ENCODE measurements around the gene SLC4A1. TPM values are rescaled to one million over a fixed set of nuclear protein-coding genes. Genes with fewer than 3 reads are reported as not detected.
A peak's percentile ranks its signal among the peaks of the same experiment; 100 is the strongest.

The SLC4A1 gene
- total and polyA plus RNA-seq, 2 experiments from 2014 or later, result not detected

DNA sequence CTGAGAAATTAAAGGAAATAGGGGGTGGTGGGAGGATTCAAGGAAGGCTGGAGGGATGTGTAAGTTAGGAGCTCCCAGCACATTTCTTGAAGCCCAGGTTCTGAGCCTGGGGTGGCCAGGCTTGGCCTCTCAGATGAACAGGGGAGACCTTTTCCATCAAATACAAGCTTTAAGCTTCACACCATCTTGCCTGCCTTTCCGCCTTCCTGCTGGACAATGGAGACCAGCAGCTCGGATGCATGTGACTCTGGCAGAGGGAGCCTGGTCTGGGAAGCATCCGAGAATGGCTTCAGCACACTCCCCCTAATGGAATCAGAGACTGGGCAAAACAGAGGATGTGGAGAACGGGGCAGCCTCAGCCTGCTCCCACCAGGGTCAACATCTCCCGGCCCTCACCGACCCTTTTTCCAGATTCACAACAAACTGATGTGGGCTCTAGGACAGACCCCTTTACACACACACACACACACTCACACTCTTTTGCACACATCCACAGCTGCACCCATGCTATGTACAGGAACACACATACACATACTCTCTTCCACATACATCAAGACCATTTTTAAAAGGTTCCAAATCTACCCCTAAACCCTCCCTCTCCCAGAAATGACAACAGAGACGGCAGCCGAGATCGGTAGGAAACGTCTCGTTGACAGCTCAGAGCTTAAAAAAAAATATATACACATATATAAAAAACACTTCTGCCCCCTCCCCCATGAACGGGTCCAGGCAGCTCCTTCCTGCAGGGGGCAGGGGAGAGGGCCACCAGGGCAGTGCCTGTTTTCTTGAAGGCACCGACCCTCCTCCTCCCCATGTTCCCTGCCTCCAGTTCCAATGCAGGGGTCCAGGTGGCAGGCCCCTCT lies 61.7 kb downstream of the SLC4A1 start:
- no peak overlapping the region for H3K9ac ChIP-seq
- H3K36me3 ChIP-seq (ENCODE audit: low read depth), result no peaks in the 10 kb centered on the region; the same call in 1 of the 2 replicates
- H3K9me2 ChIP-seq (ENCODE audit: insufficient read depth), result no peaks in the 10 kb centered on the region
- H2AFZ ChIP-seq, result no peak overlapping the region
- no peaks in the 10 kb centered on the region for H4K20me1 ChIP-seq (ENCODE audit: insufficient read depth)
- H3K9me3 ChIP-seq (ENCODE audit: low read depth), result no peaks in the 10 kb centered on the region
- TF ChIP-seq EZH2phosphoT487 (IDR thresholded peaks at IDR 0.05; ENCODE audit: insufficient read depth, low read depth), result no peak
- TF ChIP-seq EZH2 (IDR thresholded peaks at IDR 0.05; ENCODE audit: insufficient read depth, poor library complexity, severe bottlenecking), result no peak
- peaks cover 78% of the 10 kb centered on the region for H3F3A ChIP-seq (ENCODE audit: insufficient read depth)
- no peak overlapping the region for H3K4me3 ChIP-seq
- peaks cover 40% of the 10 kb centered on the region for H3K4me1 ChIP-seq (ENCODE audit: insufficient read depth)
- H3K79me2 ChIP-seq (ENCODE audit: insufficient read depth), result no peaks in the 10 kb centered on the region
- no peaks in the 10 kb centered on the region for H3K27me3 ChIP-seq (replicated peaks; ENCODE audit: insufficient read depth)
- no peak overlapping the region for H3K27ac ChIP-seq
- in situ Hi-C loops (cut with MboI), result loop anchor here (25.0 kb wide), 2 partner anchors 331 to 431 kb away; no protein-coding TSS in a partner anchor
- WGBS, 2 experiments (ENCODE audit: low coverage in 1 of 2, low lambda C conversion rate in 2 of 2, missing lambda C conversion rate in 2 of 2), result 41 to 43% methylated on average over 13 of the region's 13 CpGs
- DNase-seq, result peak; percentile 32
- no peak overlapping the region for H3K4me2 ChIP-seq (ENCODE audit: unreplicated experiment)

DNA sequence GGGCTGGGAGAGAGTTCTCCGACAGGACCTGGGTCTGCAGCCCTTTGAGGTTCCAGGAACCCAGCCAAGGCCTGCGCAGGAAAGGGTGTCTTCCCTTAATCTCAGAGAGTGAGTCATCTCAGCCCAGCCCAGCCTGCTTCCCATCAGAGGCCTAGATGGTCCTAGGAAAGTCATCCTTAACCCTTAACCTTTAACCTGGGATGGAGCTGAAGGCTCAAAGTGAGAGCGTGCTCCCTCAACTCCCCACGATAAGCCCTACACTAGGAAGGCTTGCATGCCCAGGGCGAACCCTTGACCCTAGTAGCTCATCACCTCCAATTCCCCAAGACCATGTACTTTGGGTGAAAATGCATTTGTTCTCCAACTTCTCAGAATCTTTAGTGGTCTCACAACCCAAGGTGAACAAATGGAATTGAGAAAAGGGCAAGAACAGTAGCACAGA lies 63.5 kb downstream of the SLC4A1 start:
- H3K79me2 ChIP-seq (ENCODE audit: insufficient read depth), result no peaks in the 10 kb centered on the region
- H3K36me3 ChIP-seq (ENCODE audit: low read depth), result no peaks in the 10 kb centered on the region; the same call in 1 of the 2 replicates
- H3K9me3 ChIP-seq (ENCODE audit: low read depth), result no peaks in the 10 kb centered on the region
- H3K27ac ChIP-seq, result peak overlapping the region; percentile 60
- no peak overlapping the region for H2AFZ ChIP-seq
- H3K4me3 ChIP-seq, result no peak overlapping the region
- no peaks in the 10 kb centered on the region for H3K27me3 ChIP-seq (replicated peaks; ENCODE audit: insufficient read depth)
- DNase-seq, result peak; percentile 75
- no peaks in the 10 kb centered on the region for H3K9me2 ChIP-seq (ENCODE audit: insufficient read depth)
- no peaks in the 10 kb centered on the region for H4K20me1 ChIP-seq (ENCODE audit: insufficient read depth)
- peak overlapping the region; percentile 16 for H3K4me2 ChIP-seq (ENCODE audit: unreplicated experiment)
- in situ Hi-C loops (cut with MboI), result loop anchor here (25.0 kb wide), 2 partner anchors 333 to 433 kb away; no protein-coding TSS in a partner anchor
- H3F3A ChIP-seq (ENCODE audit: insufficient read depth), result peaks cover 72% of the 10 kb centered on the region
- no peak for TF ChIP-seq EZH2 (IDR thresholded peaks at IDR 0.05; ENCODE audit: insufficient read depth, poor library complexity, severe bottlenecking)
- TF ChIP-seq EZH2phosphoT487 (IDR thresholded peaks at IDR 0.05; ENCODE audit: insufficient read depth, low read depth), result no peak
- WGBS, 2 experiments (ENCODE audit: low coverage in 1 of 2, low lambda C conversion rate in 2 of 2, missing lambda C conversion rate in 2 of 2), result 29 to 37% methylated on average over 5 of the region's 5 CpGs
- no peak overlapping the region for H3K9ac ChIP-seq
- H3K4me1 ChIP-seq (ENCODE audit: insufficient read depth), result peaks cover 34% of the 10 kb centered on the region

DNA sequence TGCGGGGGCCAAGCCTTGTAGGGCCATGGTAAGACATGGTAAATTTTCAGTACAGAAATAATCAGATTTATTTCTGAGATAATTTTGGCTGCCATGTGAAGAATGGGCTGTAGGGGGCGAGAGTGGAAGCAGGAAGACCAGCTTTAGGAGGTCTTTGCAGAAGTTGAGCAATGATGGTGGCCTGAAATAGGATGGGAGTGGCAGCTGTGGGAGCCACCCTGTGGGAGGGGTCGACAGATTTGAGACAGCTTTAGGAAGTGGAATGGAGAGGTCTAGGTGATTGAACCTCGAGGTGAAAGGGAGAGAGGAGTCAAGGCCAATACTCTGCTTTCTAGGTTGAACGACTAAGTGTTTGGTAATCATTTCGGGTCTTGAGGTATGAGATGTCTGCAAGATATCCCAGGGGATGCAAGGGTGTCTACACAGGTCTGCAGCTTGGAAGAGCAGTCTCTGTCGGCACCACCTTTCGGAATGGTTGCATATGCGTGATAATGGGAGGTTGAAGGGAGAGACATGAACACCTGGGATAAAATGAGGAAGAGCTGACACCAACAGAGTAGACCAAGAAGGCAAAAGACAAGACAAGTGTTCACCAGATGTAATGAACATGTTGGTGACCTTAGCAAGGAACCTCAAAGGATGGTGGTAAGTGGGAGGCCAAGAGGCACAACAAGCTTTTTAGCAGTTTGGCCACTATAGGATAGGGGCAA lies 64.0 kb downstream of the SLC4A1 start:
- no peak for TF ChIP-seq EZH2phosphoT487 (IDR thresholded peaks at IDR 0.05; ENCODE audit: insufficient read depth, low read depth)
- no peak for TF ChIP-seq EZH2 (IDR thresholded peaks at IDR 0.05; ENCODE audit: insufficient read depth, poor library complexity, severe bottlenecking)
- no peaks in the 10 kb centered on the region for H4K20me1 ChIP-seq (ENCODE audit: insufficient read depth)
- peaks cover 67% of the 10 kb centered on the region for H3F3A ChIP-seq (ENCODE audit: insufficient read depth)
- 40 to 45% methylated on average over 9 of the region's 9 CpGs for WGBS, 2 experiments (ENCODE audit: low coverage in 1 of 2, low lambda C conversion rate in 2 of 2, missing lambda C conversion rate in 2 of 2)
- peak; percentile 74 for DNase-seq
- H3K36me3 ChIP-seq (ENCODE audit: low read depth), result no peaks in the 10 kb centered on the region
- no peak overlapping the region for H3K9ac ChIP-seq
- peak overlapping the region; percentile 16 for H3K4me2 ChIP-seq (ENCODE audit: unreplicated experiment)
- H3K79me2 ChIP-seq (ENCODE audit: insufficient read depth), result peaks cover 2% of the 10 kb centered on the region; the same call in 1 of the 2 replicates
- in situ Hi-C loops (cut with MboI), result loop anchor here (25.0 kb wide), 2 partner anchors 333 to 433 kb away; no protein-coding TSS in a partner anchor
- H3K27ac ChIP-seq, result peak overlapping the region; percentile 60
- peaks cover 30% of the 10 kb centered on the region for H3K4me1 ChIP-seq (ENCODE audit: insufficient read depth)
- H3K27me3 ChIP-seq (replicated peaks; ENCODE audit: insufficient read depth), result no peaks in the 10 kb centered on the region
- H2AFZ ChIP-seq, result no peak overlapping the region
- H3K4me3 ChIP-seq, result no peak overlapping the region
- no peaks in the 10 kb centered on the region for H3K9me3 ChIP-seq (ENCODE audit: low read depth)
- no peaks in the 10 kb centered on the region for H3K9me2 ChIP-seq (ENCODE audit: insufficient read depth)

DNA sequence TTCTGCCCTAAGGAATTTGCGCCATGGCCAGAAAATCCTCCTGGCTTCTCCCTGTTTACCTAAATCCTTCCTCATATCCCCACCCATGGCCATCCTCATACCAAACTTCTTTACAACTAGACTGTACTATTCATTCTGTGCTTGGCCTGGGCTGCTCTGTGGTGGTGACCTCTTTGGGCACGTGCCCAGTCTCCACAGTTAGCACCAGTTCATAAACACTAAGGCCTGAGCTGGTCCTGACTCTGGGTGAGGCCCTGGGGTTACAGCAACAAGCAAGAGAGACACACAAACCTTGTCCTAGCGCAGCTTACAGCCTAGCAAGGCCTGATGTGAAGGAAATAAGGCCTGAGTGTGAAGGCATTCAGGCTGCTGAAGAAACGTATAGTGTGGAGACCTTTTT lies 65.2 kb downstream of the SLC4A1 start:
- peaks cover 56% of the 10 kb centered on the region for H3F3A ChIP-seq (ENCODE audit: insufficient read depth)
- no peaks in the 10 kb centered on the region for H3K9me2 ChIP-seq (ENCODE audit: insufficient read depth)
- no peak overlapping the region for H3K9ac ChIP-seq
- no peak for DNase-seq
- WGBS, 2 experiments (ENCODE audit: low coverage in 1 of 2, low lambda C conversion rate in 2 of 2, missing lambda C conversion rate in 2 of 2), result 78 to 83% methylated on average over 4 of the region's 4 CpGs
- H3K4me2 ChIP-seq (ENCODE audit: unreplicated experiment), result no peak overlapping the region
- no peaks in the 10 kb centered on the region for H3K9me3 ChIP-seq (ENCODE audit: low read depth)
- TF ChIP-seq EZH2 (IDR thresholded peaks at IDR 0.05; ENCODE audit: insufficient read depth, poor library complexity, severe bottlenecking) (no peak), EZH2phosphoT487 (IDR thresholded peaks at IDR 0.05; ENCODE audit: insufficient read depth, low read depth) (no peak)
- H3K79me2 ChIP-seq (ENCODE audit: insufficient read depth), result peaks cover 13% of the 10 kb centered on the region
- in situ Hi-C loops (cut with MboI), result loop anchor here (25.0 kb wide), 2 partner anchors 335 to 435 kb away; no protein-coding TSS in a partner anchor
- no peak overlapping the region for H3K4me3 ChIP-seq
- peaks cover 25% of the 10 kb centered on the region for H3K4me1 ChIP-seq (ENCODE audit: insufficient read depth)
- H2AFZ ChIP-seq, result no peak overlapping the region
- H3K27me3 ChIP-seq (replicated peaks; ENCODE audit: insufficient read depth), result no peaks in the 10 kb centered on the region
- peak overlapping the region; percentile 16; the same call in 1 of the 2 replicates for H3K27ac ChIP-seq
- H4K20me1 ChIP-seq (ENCODE audit: insufficient read depth), result no peaks in the 10 kb centered on the region
- H3K36me3 ChIP-seq (ENCODE audit: low read depth), result no peaks in the 10 kb centered on the region
